AG09309 (cell line): ENCODE data around the gene ARVCF.

Source experiments
- DNase-seq: peaks from one replicate; pipeline ENCODE4 v3.0.0-alpha.2; 2010; ENCODE audit warnings: low read depth
- H3K4me3 ChIP-seq: 2 replicates; pipeline ENCODE4 v1.5.1; 2011; ENCODE audit warnings: mild to moderate bottlenecking, low read depth, low read length, moderate library complexity; ENCODE audit not compliant: control insufficient read depth
- CTCF ChIP-seq: IDR thresholded peaks from 2 replicates; pipeline ENCODE4 v1.5.1; 2011; ENCODE audit warnings: mild to moderate bottlenecking, low read depth, low read length, inconsistent platforms; ENCODE audit not compliant: insufficient read depth, control insufficient read depth; ENCODE audit errors: missing control alignments

Gene ARVCF

GRCh38 chr22:20056696-20057386 lies 40.2 kb upstream of the ARVCF start:
- no peak overlapping the region for H3K4me3 ChIP-seq
- TF ChIP-seq CTCF: no peak
- DNase-seq: no peak

- TF ChIP-seq CTCF: no peak
- DNase-seq: no peak
- H3K4me3 ChIP-seq: no peak overlapping the region
Measured at GRCh38 chr22:20056161-20056560, 39.5 kb upstream of the ARVCF start.

- no peak overlapping the region for H3K4me3 ChIP-seq
- no peak for DNase-seq
- no peak for TF ChIP-seq CTCF
Measured at GRCh38 chr22:20055654-20056053, 39.0 kb upstream of the ARVCF start.

GRCh38 chr22:20055144-20055543 lies 38.5 kb upstream of the ARVCF start:
- no peak overlapping the region for H3K4me3 ChIP-seq
- no peak for TF ChIP-seq CTCF
- no peak for DNase-seq

GRCh38 chr22:20054485-20054884 lies 37.9 kb upstream of the ARVCF start:
- DNase-seq: no peak
- no peak overlapping the region for H3K4me3 ChIP-seq
- TF ChIP-seq CTCF: no peak

GRCh38 chr22:20054034-20054427 lies 37.4 kb upstream of the ARVCF start:
- DNase-seq: no peak
- H3K4me3 ChIP-seq: no peak overlapping the region
- no peak for TF ChIP-seq CTCF

GRCh38 chr22:20053407-20054033 lies 36.9 kb upstream of the ARVCF start:
- DNase-seq: no peak
- TF ChIP-seq CTCF: no peak
- H3K4me3 ChIP-seq: no peak overlapping the region
